BJ (cell line): Measurements from ENCODE around the gene DCUN1D4. TPM values are rescaled to one million over a fixed set of nuclear protein-coding genes. Genes with fewer than 3 reads are reported as not detected.

Experiments
- CTCF ChIA-PET: fragments of 350-600 bp; formaldehyde crosslinking; extraction: SDS; loops from one replicate; lab custom pipeline; 2021; ENCODE audit warnings: antibody characterized with exemption, inconsistent platforms; lab: Yijun Ruan, JAX
- POLR2A ChIA-PET: fragments of 300-600 bp; sonication (Branson Sonifier 250); formaldehyde crosslinking; extraction: SDS; loops from one replicate; lab custom pipeline; 2021; ENCODE audit warnings: antibody characterized with exemption; lab: Charles Lee
- DNase-seq: peaks from one replicate; pipeline ENCODE4 v3.0.0-alpha.2; 2011; ENCODE audit warnings: low read depth
- H3K27me3 ChIP-seq: 2 replicates; pipeline ENCODE4 v1.6.0; 2011; ENCODE audit warnings: low read length; ENCODE audit not compliant: control insufficient read depth, insufficient read depth
- H3K36me3 ChIP-seq: 2 replicates; pipeline ENCODE4 v1.5.1; 2011; ENCODE audit warnings: low read length; ENCODE audit not compliant: control insufficient read depth, insufficient read depth
- H3K4me3 ChIP-seq: 2 replicates; pipeline ENCODE4 v1.5.1; 2011; ENCODE audit warnings: low read depth, mild to moderate bottlenecking, control low read depth, low read length
- CTCF ChIP-seq: IDR thresholded peaks from 2 replicates; pipeline ENCODE4 v1.5.1; 2011; ENCODE audit warnings: low read depth, mild to moderate bottlenecking, control low read depth, inconsistent platforms, low read length, moderate library complexity; ENCODE audit not compliant: insufficient read depth
- polyA plus RNA-seq: library from polyadenylated mRNA; depleted of rRNA; stranded (reverse); fragments of >200 nt; gene quantifications from 2 replicates; pipeline ENCODE4 v1.2.3, GENCODE V29; 2011

The DCUN1D4 gene
- polyA plus RNA-seq, 1 experiment, result 50.7 TPM

GRCh38 chr4:51862199-51862598 is 19.2 kb downstream of the DCUN1D4 start:
- no peak for TF ChIP-seq CTCF
- DNase-seq, result no peak
- CTCF ChIA-PET, result interaction anchor here (0.9 to 1.4 kb wide), 3 partner anchors 9 to 34 kb away, joined by 3 read pairs; no protein-coding TSS in a partner anchor
- Histone ChIP-seq H3K27me3 (no peaks in the 10 kb centered on the region), H3K4me3 (no peak overlapping the region), H3K36me3 (peaks cover 14% of the 10 kb centered on the region)
- POLR2A ChIA-PET, result no interaction called here

GRCh38 chr4:51862781-51863180 is 19.8 kb downstream of the DCUN1D4 start:
- ChIA-PET POLR2A (no interaction called here), CTCF (interaction anchor here (1.3 to 1.4 kb wide), 2 partner anchors 10 to 33 kb away, joined by 3 read pairs; no protein-coding TSS in a partner anchor)
- Histone ChIP-seq H3K4me3 (no peak overlapping the region), H3K36me3 (peaks cover 18% of the 10 kb centered on the region), H3K27me3 (no peaks in the 10 kb centered on the region)
- TF ChIP-seq CTCF, result no peak
- no peak for DNase-seq

GRCh38 chr4:51865717-51866116 is 22.8 kb downstream of the DCUN1D4 start:
- TF ChIP-seq CTCF, result no peak
- DNase-seq, result no peak
- Histone ChIP-seq H3K36me3 (peaks cover 24% of the 10 kb centered on the region), H3K27me3 (no peaks in the 10 kb centered on the region), H3K4me3 (no peak overlapping the region)
- POLR2A ChIA-PET, result no interaction called here
- CTCF ChIA-PET, result no interaction called here

- TF ChIP-seq CTCF, result no peak
- Histone ChIP-seq H3K36me3 (peaks cover 26% of the 10 kb centered on the region), H3K27me3 (no peaks in the 10 kb centered on the region), H3K4me3 (no peak overlapping the region)
- ChIA-PET CTCF (no interaction called here), POLR2A (no interaction called here)
- DNase-seq, result no peak
Measured at GRCh38 chr4:51866835-51867234, 23.9 kb downstream of the DCUN1D4 start.

GRCh38 chr4:51867689-51868448 is 24.9 kb downstream of the DCUN1D4 start:
- H3K27me3 ChIP-seq, result no peaks in the 10 kb centered on the region
- DNase-seq, result no peak
- POLR2A ChIA-PET, result no interaction called here
- TF ChIP-seq CTCF, result no peak
- no peak overlapping the region for H3K4me3 ChIP-seq
- peaks cover 31% of the 10 kb centered on the region for H3K36me3 ChIP-seq
- CTCF ChIA-PET, result interaction anchor here (2.5 kb wide), 1 partner anchor 17 kb away, joined by 7 read pairs; no protein-coding TSS in a partner anchor
